Mesenchymal stem cell (in vitro differentiated cells and primary cell): Measurements from ENCODE around the gene CLASRP.
A peak's percentile ranks its signal among the peaks of the same experiment; 100 is the strongest.

Experiments used
- DNase-seq: peaks from one replicate; pipeline ENCODE4 v3.0.0-alpha.2; 2013
- H2AFZ ChIP-seq: one replicate; pipeline ENCODE4 v1.6.1; 2013; ENCODE audit warnings: low read depth, mild to moderate bottlenecking, control low read depth, inconsistent platforms, low read length, moderate library complexity
- H2AK5ac ChIP-seq: 2 replicates; pipeline ENCODE4 v1.6.1; 2013; ENCODE audit warnings: low read length, moderate library complexity, mild to moderate bottlenecking, inconsistent platforms; ENCODE audit not compliant: severe bottlenecking
- H2BK120ac ChIP-seq: one replicate; pipeline ENCODE4 v1.6.1; 2013; ENCODE audit warnings: low read depth, mild to moderate bottlenecking, inconsistent platforms, low read length, moderate library complexity
- H2BK12ac ChIP-seq, 2 experiments: one replicate each; pipeline ENCODE4 v1.6.1; 2013; ENCODE audit warnings: inconsistent platforms in 2 of 2, low read length in 2 of 2, mild to moderate bottlenecking in 2 of 2, moderate library complexity in 2 of 2, control low read depth in 1 of 2
- H2BK15ac ChIP-seq: one replicate; pipeline ENCODE4 v1.6.1; 2013; ENCODE audit warnings: mild to moderate bottlenecking, low read depth, inconsistent platforms; ENCODE audit not compliant: poor library complexity, severe bottlenecking
- H2BK5ac ChIP-seq: 2 replicates; pipeline ENCODE4 v1.6.1; 2013; ENCODE audit warnings: low read depth, mild to moderate bottlenecking, low read length, control low read depth, inconsistent platforms; ENCODE audit not compliant: poor library complexity, severe bottlenecking
- H3K14ac ChIP-seq, 2 experiments: one replicate each; pipeline ENCODE4 v1.6.1; 2013; ENCODE audit warnings: inconsistent platforms in 2 of 2, low read length in 2 of 2, control low read depth in 1 of 2, mild to moderate bottlenecking in 1 of 2, moderate library complexity in 1 of 2
- H3K18ac ChIP-seq, 2 experiments: one replicate each; pipeline ENCODE4 v1.6.1; 2013; ENCODE audit warnings: inconsistent platforms in 2 of 2, low read length in 2 of 2, control low read depth in 1 of 2, low read depth in 1 of 2, mild to moderate bottlenecking in 1 of 2
- H3K23ac ChIP-seq, 2 experiments: one replicate each; pipeline ENCODE4 v1.6.1; 2013; ENCODE audit warnings: inconsistent platforms in 2 of 2, low read length in 2 of 2, mild to moderate bottlenecking in 2 of 2, moderate library complexity in 2 of 2, control low read depth in 1 of 2
- H3K27ac ChIP-seq: 2 replicates; pipeline ENCODE4 v1.5.1; 2013; ENCODE audit warnings: mild to moderate bottlenecking, moderate library complexity, low read length, control low read depth, inconsistent platforms; ENCODE audit not compliant: poor library complexity, severe bottlenecking
- H3K27me3 ChIP-seq, 2 experiments: 2 replicates each; pipeline versions ENCODE4 v1.6.1 to v1.7.0; 2013; ENCODE audit warnings: low read length in 2 of 2, mild to moderate bottlenecking in 2 of 2, moderate library complexity in 2 of 2, control low read depth in 1 of 2, inconsistent platforms in 1 of 2; ENCODE audit not compliant: control insufficient read depth in 1 of 2, insufficient read depth in 1 of 2
- H3K36me3 ChIP-seq, 2 experiments: 2 replicates each; pipeline versions ENCODE4 v1.6.1 to v1.7.0; 2013; ENCODE audit warnings: low read length in 2 of 2, control low read depth in 1 of 2, inconsistent platforms in 1 of 2, low read depth in 1 of 2, mild to moderate bottlenecking in 1 of 2; ENCODE audit not compliant: insufficient read depth in 2 of 2, control insufficient read depth in 1 of 2
- H3K4ac ChIP-seq, 2 experiments: one replicate each; pipeline ENCODE4 v1.6.1; 2013; ENCODE audit warnings: inconsistent platforms in 2 of 2, low read length in 2 of 2, mild to moderate bottlenecking in 2 of 2, moderate library complexity in 2 of 2, control low read depth in 1 of 2, low read depth in 1 of 2
- H3K4me1 ChIP-seq: 2 replicates; pipeline ENCODE4 v1.6.1; 2013; ENCODE audit warnings: low read depth, low read length, control low read depth; ENCODE audit not compliant: control insufficient read depth, insufficient read depth
- H3K4me2 ChIP-seq: 2 replicates; pipeline ENCODE4 v1.6.1; 2013; ENCODE audit warnings: low read length, mild to moderate bottlenecking, inconsistent platforms; ENCODE audit not compliant: poor library complexity, severe bottlenecking
- H3K4me3 ChIP-seq, 2 experiments: 2 replicates each; pipeline versions ENCODE4 v1.5.1 to v1.7.0; 2013; ENCODE audit warnings: low read length in 2 of 2, mild to moderate bottlenecking in 2 of 2, control low read depth in 1 of 2, low read depth in 1 of 2; ENCODE audit not compliant: insufficient read depth in 1 of 2
- H3K79me1 ChIP-seq: replicated peaks from 2 replicates; pipeline ENCODE4 v1.6.1; 2013; ENCODE audit warnings: mild to moderate bottlenecking, control low read depth, low read length, inconsistent platforms; ENCODE audit not compliant: poor library complexity, severe bottlenecking
- H3K9ac ChIP-seq: 2 replicates; pipeline ENCODE4 v1.7.0; 2013; ENCODE audit warnings: mild to moderate bottlenecking, low read length, moderate library complexity
- H3K9me3 ChIP-seq: 2 replicates; pipeline ENCODE4 v1.7.0; 2013; ENCODE audit warnings: mild to moderate bottlenecking, low read length; ENCODE audit not compliant: control insufficient read depth
- H4K8ac ChIP-seq: one replicate; pipeline ENCODE4 v1.6.1; 2013; ENCODE audit warnings: inconsistent platforms, mild to moderate bottlenecking, low read length, moderate library complexity
- H4K91ac ChIP-seq: one replicate; pipeline ENCODE4 v1.6.1; 2013; ENCODE audit warnings: mild to moderate bottlenecking, low read length, inconsistent platforms
- WGBS: methylation state at CpG from one replicate; pipeline ENCODE4 v1.1.7; 2013; ENCODE audit warnings: mixed read lengths; 5-methylcytosine and 5-hydroxymethylcytosine counted together

CLASRP gene

DNA sequence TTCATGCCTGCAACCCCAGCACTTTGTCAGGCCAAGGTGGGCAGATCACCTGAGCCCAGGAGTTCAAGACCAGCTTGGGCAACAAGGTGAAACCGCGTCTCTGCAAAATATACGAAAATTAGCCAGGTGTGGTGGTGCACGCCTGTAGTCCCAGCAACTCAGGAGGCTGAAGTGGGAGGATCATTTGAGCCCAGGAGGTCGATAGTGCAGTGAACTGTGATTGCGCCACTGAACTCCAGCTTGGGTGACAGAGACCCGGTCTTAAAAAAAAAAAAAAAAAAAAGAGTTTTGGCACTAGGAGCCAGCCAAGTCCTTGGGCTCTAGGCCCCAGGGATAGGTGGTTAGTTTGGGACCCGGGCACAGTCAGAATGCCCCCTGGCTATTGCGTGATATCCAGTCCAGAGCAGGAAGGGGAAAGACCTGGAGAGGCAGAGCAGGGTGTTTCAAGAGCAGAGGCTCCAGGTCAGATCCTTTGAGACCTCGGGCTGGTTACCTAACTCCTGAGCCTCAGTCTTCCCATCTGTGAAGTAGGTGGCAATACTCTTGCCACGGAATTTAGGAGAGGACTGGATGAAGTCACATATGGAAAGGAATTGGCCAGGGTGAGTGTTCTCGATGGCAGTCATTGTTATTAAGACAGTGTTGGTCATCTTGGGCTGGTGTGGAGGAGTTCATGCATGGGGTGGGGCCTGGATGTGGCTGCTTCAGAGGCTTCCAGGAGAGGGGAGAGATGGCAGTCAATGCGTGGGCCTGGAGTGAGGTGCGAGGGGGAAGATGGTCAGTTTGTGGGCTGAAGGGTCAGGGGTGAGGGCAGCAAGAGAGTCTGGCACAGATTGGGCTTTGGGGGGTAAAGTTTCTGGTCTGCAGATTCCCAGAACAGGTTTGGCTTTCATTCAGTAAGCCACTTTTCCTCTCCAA, 56.9 kb downstream of the CLASRP start:
- 92% methylated on average over 14 of the region's 14 CpGs for WGBS

DNA sequence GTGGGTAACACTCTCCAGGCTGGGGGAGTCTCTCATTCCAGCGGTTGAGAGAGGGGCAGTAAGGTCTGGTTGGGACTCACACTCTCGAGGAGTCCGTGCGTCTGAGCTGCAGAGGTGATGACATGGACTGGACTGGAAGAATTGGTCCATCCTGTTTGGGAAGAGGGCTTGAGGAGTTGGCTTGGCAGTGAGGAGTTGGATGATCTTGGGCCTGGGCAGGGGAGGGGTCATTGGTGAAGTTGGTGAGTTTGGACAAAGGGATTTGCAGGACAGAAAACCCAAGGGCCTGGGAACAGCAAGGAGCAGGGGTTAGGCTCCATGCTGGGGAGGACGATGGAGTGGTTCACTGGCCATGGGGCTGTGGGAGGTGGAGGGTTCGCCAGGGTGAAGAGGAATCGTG, 57.9 kb downstream of the CLASRP start:
- H3K36me3 ChIP-seq: peaks cover 0 to 2% of the 10 kb centered on the region in 2 experiments
- H3K27me3 ChIP-seq: no peaks in the 10 kb centered on the region
- peak overlapping the region in 1 of 2 experiments; percentile 57 for H3K18ac ChIP-seq
- peak overlapping the region; percentile 99 for H2BK12ac ChIP-seq
- H3K27ac ChIP-seq: no peak overlapping the region
- peak overlapping the region in 1 of 2 experiments; percentile 87 for H3K23ac ChIP-seq
- no peak overlapping the region for H3K14ac ChIP-seq
- 91% methylated on average over 7 of the region's 7 CpGs for WGBS
- peak overlapping the region in 1 of 2 experiments; percentile 85 for H3K4ac ChIP-seq
- H3K9me3 ChIP-seq: no peaks in the 10 kb centered on the region
- H4K91ac ChIP-seq: peak overlapping the region; percentile 85
- peaks cover 4% of the 10 kb centered on the region for H3K79me1 ChIP-seq
- H4K8ac ChIP-seq: no peak overlapping the region
- no peak overlapping the region for H2AFZ ChIP-seq
- H2BK120ac ChIP-seq: no peak overlapping the region
- H2BK15ac ChIP-seq: peak overlapping the region; percentile 73
- no peak overlapping the region for H2BK5ac ChIP-seq
- no peak overlapping the region for H2AK5ac ChIP-seq
- DNase-seq: no peak
- H3K4me1 ChIP-seq: peaks cover 60% of the 10 kb centered on the region
- H3K4me3 ChIP-seq: no peak overlapping the region
- H3K4me2 ChIP-seq: no peak overlapping the region
- peak overlapping the region; percentile 80 for H3K9ac ChIP-seq

More for the DNA sequence above, 56.9 kb downstream of the CLASRP start:
- Histone ChIP-seq H3K4me2 (no peak overlapping the region), H4K8ac (no peak overlapping the region), H2BK5ac (no peak overlapping the region), H3K4ac (peak overlapping the region in 1 of 2 experiments; percentile 45), H2BK12ac (peak overlapping the region in 1 of 2 experiments; percentile 42), H3K14ac (peak overlapping the region in 1 of 2 experiments; percentile 64), H3K79me1 (peaks cover 2% of the 10 kb centered on the region), H2AFZ (no peak overlapping the region), H3K23ac (no peak overlapping the region), H3K27ac (no peak overlapping the region), H2BK15ac (no peak overlapping the region), H3K18ac (no peak overlapping the region), H2BK120ac (no peak overlapping the region), H4K91ac (no peak overlapping the region), H3K9ac (peak overlapping the region; percentile 20), H3K4me1 (peaks cover 55% of the 10 kb centered on the region), H3K27me3 (no peaks in the 10 kb centered on the region), H3K36me3 (peaks cover 4 to 9% of the 10 kb centered on the region in 2 experiments), H3K4me3 (peak overlapping the region in 1 of 2 experiments; percentile 98), H2AK5ac (peak overlapping the region; percentile 38), H3K9me3 (no peaks in the 10 kb centered on the region)
- DNase-seq: no peak

DNA sequence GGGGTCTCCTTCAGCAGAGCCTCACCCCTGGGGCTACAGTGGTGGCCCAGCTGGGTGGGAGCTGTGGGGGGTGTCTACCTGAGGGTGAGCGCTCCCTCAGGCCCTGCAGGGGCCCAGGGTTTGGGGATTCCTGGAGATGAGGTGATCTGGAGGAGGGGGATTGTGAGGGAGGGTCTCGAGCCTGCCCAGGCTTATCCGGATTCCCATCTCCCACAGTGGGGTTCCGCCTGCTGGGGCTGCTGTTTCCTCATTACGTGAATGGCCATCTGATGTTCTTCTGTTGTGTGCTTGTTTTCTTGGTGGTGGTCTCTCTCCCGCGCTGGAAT, 58.6 kb downstream of the CLASRP start:
- peaks cover 62% of the 10 kb centered on the region for H3K4me1 ChIP-seq
- H3K18ac ChIP-seq: peak overlapping the region; percentile 90 to 99
- peak overlapping the region; percentile 77 for H3K27ac ChIP-seq
- DNase-seq: no peak
- H3K4ac ChIP-seq: peak overlapping the region; percentile 85 to 98
- H3K27me3 ChIP-seq: no peaks in the 10 kb centered on the region
- H3K36me3 ChIP-seq: peaks cover 0 to 2% of the 10 kb centered on the region in 2 experiments
- peak overlapping the region; percentile 90 for H2BK120ac ChIP-seq
- 77% methylated on average over 7 of the region's 7 CpGs for whole genome bisulfite sequencing
- peak overlapping the region; percentile 73 for H2BK15ac ChIP-seq
- H2AK5ac ChIP-seq: peak overlapping the region; percentile 73
- peak overlapping the region; percentile 99 for H2BK12ac ChIP-seq
- H3K79me1 ChIP-seq: peaks cover 11% of the 10 kb centered on the region
- H3K4me3 ChIP-seq: peak overlapping the region in 1 of 2 experiments; percentile 74
- no peak overlapping the region for H2BK5ac ChIP-seq
- H4K8ac ChIP-seq: peak overlapping the region; percentile 94
- peak overlapping the region; percentile 80 for H3K9ac ChIP-seq
- peak overlapping the region in 1 of 2 experiments; percentile 46 for H3K23ac ChIP-seq
- no peaks in the 10 kb centered on the region for H3K9me3 ChIP-seq
- H4K91ac ChIP-seq: peak overlapping the region; percentile 99
- H3K4me2 ChIP-seq: no peak overlapping the region
- no peak overlapping the region for H2AFZ ChIP-seq
- peak overlapping the region in 1 of 2 experiments; percentile 97 for H3K14ac ChIP-seq
